Measurements from ENCODE around the gene ONECUT2.

ONECUT2 gene

DNA sequence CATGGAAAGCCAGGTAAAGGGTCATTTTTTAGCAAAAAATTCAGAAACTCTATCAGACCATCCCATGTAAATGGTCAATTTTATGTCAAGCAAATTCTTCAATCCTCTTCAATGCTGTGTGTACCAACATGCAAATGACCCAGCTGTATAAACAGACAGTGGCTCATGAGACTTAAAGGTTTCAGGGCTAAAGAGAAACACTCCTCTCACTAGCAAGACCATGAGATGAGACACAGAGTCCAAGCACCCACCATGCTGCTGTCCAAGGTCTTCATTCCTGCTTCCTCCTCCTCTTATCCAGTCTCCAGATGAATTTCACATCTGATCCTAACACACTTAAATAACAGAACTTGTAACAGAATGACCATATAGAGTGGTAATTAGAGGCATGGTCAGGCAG lies 30.8 kb upstream of the ONECUT2 start:
- no peak for TF ChIP-seq ZFP30 (CRISPR knock-in tag; IDR thresholded peaks at IDR 0.05)
- no peak for TF ChIP-seq ISL1 (CRISPR knock-in tag; IDR thresholded peaks at IDR 0.05)
- TF ChIP-seq ARNTL (CRISPR knock-in tag; IDR thresholded peaks at IDR 0.05; ENCODE audit: borderline replicate concordance, low read depth): no peak
- no peak for ATAC-seq

DNA sequence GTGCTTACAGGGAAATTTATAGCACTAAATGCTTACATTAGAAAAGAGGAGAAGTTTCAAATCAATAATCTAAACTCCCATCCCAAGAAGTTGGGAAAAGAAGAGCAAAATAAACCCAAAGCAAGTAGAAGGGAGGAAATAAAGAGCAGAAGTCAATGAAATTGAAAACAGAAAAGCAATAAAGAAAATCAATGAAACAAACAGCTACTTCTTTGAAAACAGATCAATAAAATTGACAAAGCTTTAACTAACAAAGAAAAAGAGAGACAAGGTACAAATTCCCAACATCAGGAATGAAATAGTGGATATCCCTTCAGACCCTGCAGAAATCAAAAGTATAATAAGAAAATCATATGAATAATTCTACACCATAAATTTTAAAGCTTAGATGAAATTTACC lies 25.5 kb upstream of the ONECUT2 start:
- TF ChIP-seq, protein P1, sequence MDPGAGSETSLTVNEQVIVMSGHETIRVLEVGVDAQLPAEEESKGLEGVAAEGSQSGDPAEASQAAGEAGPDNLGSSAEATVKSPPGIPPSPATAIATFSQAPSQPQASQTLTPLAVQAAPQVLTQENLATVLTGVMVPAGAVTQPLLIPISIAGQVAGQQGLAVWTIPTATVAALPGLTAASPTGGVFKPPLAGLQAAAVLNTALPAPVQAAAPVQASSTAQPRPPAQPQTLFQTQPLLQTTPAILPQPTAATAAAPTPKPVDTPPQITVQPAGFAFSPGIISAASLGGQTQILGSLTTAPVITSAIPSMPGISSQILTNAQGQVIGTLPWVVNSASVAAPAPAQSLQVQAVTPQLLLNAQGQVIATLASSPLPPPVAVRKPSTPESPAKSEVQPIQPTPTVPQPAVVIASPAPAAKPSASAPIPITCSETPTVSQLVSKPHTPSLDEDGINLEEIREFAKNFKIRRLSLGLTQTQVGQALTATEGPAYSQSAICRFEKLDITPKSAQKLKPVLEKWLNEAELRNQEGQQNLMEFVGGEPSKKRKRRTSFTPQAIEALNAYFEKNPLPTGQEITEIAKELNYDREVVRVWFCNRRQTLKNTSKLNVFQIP (CRISPR knock-in tag; IDR thresholded peaks at IDR 0.05; ENCODE audit: borderline replicate concordance, low read depth): no peak
- TF ChIP-seq RARB (CRISPR knock-in tag; IDR thresholded peaks at IDR 0.05): no peak
- TF ChIP-seq, protein P2, sequence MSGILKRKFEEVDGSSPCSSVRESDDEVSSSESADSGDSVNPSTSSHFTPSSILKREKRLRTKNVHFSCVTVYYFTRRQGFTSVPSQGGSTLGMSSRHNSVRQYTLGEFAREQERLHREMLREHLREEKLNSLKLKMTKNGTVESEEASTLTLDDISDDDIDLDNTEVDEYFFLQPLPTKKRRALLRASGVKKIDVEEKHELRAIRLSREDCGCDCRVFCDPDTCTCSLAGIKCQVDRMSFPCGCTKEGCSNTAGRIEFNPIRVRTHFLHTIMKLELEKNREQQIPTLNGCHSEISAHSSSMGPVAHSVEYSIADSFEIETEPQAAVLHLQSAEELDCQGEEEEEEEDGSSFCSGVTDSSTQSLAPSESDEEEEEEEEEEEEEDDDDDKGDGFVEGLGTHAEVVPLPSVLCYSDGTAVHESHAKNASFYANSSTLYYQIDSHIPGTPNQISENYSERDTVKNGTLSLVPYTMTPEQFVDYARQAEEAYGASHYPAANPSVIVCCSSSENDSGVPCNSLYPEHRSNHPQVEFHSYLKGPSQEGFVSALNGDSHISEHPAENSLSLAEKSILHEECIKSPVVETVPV (CRISPR knock-in tag; IDR thresholded peaks at IDR 0.05): no peak
- no peak for TF ChIP-seq ZC3H10 (CRISPR knock-in tag; IDR thresholded peaks at IDR 0.05)
- no peak for TF ChIP-seq ZFP30 (CRISPR knock-in tag; IDR thresholded peaks at IDR 0.05)
- TF ChIP-seq SNAI2 (CRISPR knock-in tag; IDR thresholded peaks at IDR 0.05): no peak
- TF ChIP-seq ARNTL (CRISPR knock-in tag; IDR thresholded peaks at IDR 0.05; ENCODE audit: borderline replicate concordance, low read depth): no peak
- TF ChIP-seq ISL1 (CRISPR knock-in tag; IDR thresholded peaks at IDR 0.05): no peak
- no peak for TF ChIP-seq BACH2 (CRISPR knock-in tag; IDR thresholded peaks at IDR 0.05; ENCODE audit: borderline replicate concordance)
- TF ChIP-seq TOX (CRISPR knock-in tag; IDR thresholded peaks at IDR 0.05; ENCODE audit: borderline replicate concordance): no peak
- no peak for TF ChIP-seq ZFP3 (CRISPR knock-in tag; IDR thresholded peaks at IDR 0.05)
- no peak for TF ChIP-seq ZNF565 (CRISPR knock-in tag; conservative IDR thresholded peaks at IDR 0.05; ENCODE audit: low read depth)
- TF ChIP-seq, protein P3, sequence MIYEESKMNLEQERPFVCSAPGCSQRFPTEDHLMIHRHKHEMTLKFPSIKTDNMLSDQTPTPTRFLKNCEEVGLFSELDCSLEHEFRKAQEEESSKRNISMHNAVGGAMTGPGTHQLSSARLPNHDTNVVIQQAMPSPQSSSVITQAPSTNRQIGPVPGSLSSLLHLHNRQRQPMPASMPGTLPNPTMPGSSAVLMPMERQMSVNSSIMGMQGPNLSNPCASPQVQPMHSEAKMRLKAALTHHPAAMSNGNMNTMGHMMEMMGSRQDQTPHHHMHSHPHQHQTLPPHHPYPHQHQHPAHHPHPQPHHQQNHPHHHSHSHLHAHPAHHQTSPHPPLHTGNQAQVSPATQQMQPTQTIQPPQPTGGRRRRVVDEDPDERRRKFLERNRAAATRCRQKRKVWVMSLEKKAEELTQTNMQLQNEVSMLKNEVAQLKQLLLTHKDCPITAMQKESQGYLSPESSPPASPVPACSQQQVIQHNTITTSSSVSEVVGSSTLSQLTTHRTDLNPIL (CRISPR knock-in tag; IDR thresholded peaks at IDR 0.05; ENCODE audit: low read depth): no peak
- no peak for ATAC-seq

DNA sequence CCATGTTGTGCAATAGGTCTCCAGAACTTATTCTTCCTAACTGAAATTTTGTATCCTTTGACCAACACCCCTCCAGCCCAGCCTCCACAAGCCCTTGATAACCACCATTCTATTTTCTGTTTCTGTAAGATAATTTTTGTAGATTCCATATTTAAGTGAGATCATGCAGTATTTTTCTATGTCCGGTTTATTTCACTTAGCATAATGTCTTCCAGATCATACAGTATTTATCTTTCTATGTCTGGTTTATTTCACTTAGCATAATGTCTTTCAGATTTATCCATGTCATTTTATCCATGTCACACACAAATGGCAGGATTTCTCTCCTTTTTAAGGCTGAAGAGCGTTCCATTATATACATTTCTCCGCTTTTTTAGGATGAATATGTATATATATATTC lies 24.4 kb upstream of the ONECUT2 start:
- no peak for TF ChIP-seq ZC3H10 (CRISPR knock-in tag; IDR thresholded peaks at IDR 0.05)
- peak; percentile 60; the same call in 1 of the 2 replicates for TF ChIP-seq TCF4 (CRISPR knock-in tag; IDR thresholded peaks at IDR 0.05; ENCODE audit: borderline replicate concordance)
- no peak for TF ChIP-seq TOX (CRISPR knock-in tag; IDR thresholded peaks at IDR 0.05; ENCODE audit: borderline replicate concordance)
- TF ChIP-seq, protein P2 (CRISPR knock-in tag; IDR thresholded peaks at IDR 0.05): no peak
- TF ChIP-seq SNAI2 (CRISPR knock-in tag; IDR thresholded peaks at IDR 0.05): no peak
- ATAC-seq: no peak

DNA sequence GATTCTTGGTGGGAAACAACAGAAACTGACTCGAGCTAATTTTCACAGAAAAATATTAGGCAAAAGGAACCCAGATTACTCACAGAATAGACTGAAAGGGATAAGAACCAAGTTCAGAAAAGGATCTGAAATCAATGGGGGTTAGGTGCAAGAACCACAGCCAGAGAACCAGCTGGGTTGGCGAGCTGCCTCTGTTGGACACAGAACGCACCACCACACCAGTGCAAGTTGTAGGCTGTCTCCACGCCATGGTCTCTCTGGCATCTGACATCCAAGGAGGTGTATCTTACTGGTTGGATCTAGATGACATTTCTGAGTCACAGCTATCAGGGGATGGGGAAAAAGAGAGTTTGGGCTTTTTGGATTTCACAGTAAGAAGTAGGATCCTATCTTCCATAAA lies 18.6 kb upstream of the ONECUT2 start:
- TF ChIP-seq TCF4 (CRISPR knock-in tag; IDR thresholded peaks at IDR 0.05; ENCODE audit: borderline replicate concordance): no peak
- no peak for TF ChIP-seq ZFP3 (CRISPR knock-in tag; IDR thresholded peaks at IDR 0.05)
- TF ChIP-seq, protein P4, sequence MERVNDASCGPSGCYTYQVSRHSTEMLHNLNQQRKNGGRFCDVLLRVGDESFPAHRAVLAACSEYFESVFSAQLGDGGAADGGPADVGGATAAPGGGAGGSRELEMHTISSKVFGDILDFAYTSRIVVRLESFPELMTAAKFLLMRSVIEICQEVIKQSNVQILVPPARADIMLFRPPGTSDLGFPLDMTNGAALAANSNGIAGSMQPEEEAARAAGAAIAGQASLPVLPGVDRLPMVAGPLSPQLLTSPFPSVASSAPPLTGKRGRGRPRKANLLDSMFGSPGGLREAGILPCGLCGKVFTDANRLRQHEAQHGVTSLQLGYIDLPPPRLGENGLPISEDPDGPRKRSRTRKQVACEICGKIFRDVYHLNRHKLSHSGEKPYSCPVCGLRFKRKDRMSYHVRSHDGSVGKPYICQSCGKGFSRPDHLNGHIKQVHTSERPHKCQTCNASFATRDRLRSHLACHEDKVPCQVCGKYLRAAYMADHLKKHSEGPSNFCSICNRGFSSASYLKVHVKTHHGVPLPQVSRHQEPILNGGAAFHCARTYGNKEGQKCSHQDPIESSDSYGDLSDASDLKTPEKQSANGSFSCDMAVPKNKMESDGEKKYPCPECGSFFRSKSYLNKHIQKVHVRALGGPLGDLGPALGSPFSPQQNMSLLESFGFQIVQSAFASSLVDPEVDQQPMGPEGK (CRISPR knock-in tag; IDR thresholded peaks at IDR 0.05; ENCODE audit: borderline replicate concordance): no peak
- TF ChIP-seq ZNF8 (CRISPR knock-in tag; IDR thresholded peaks at IDR 0.05): no peak
- TF ChIP-seq GLIS3 (CRISPR knock-in tag; IDR thresholded peaks at IDR 0.05): no peak
- no peak for TF ChIP-seq ZNF70 (CRISPR knock-in tag; IDR thresholded peaks at IDR 0.05)
- TF ChIP-seq RARB (CRISPR knock-in tag; IDR thresholded peaks at IDR 0.05): no peak
- no peak for TF ChIP-seq ZNF565 (CRISPR knock-in tag; conservative IDR thresholded peaks at IDR 0.05; ENCODE audit: low read depth)
- TF ChIP-seq ZFP30 (CRISPR knock-in tag; IDR thresholded peaks at IDR 0.05): no peak
- TF ChIP-seq, protein P5, sequence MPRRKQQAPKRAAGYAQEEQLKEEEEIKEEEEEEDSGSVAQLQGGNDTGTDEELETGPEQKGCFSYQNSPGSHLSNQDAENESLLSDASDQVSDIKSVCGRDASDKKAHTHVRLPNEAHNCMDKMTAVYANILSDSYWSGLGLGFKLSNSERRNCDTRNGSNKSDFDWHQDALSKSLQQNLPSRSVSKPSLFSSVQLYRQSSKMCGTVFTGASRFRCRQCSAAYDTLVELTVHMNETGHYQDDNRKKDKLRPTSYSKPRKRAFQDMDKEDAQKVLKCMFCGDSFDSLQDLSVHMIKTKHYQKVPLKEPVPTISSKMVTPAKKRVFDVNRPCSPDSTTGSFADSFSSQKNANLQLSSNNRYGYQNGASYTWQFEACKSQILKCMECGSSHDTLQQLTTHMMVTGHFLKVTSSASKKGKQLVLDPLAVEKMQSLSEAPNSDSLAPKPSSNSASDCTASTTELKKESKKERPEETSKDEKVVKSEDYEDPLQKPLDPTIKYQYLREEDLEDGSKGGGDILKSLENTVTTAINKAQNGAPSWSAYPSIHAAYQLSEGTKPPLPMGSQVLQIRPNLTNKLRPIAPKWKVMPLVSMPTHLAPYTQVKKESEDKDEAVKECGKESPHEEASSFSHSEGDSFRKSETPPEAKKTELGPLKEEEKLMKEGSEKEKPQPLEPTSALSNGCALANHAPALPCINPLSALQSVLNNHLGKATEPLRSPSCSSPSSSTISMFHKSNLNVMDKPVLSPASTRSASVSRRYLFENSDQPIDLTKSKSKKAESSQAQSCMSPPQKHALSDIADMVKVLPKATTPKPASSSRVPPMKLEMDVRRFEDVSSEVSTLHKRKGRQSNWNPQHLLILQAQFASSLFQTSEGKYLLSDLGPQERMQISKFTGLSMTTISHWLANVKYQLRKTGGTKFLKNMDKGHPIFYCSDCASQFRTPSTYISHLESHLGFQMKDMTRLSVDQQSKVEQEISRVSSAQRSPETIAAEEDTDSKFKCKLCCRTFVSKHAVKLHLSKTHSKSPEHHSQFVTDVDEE (CRISPR knock-in tag; IDR thresholded peaks at IDR 0.05): no peak
- no peak for TF ChIP-seq TOX (CRISPR knock-in tag; IDR thresholded peaks at IDR 0.05; ENCODE audit: borderline replicate concordance)
- no peak for TF ChIP-seq OSR1 (CRISPR knock-in tag; IDR thresholded peaks at IDR 0.05)
- TF ChIP-seq ARNTL (CRISPR knock-in tag; IDR thresholded peaks at IDR 0.05; ENCODE audit: borderline replicate concordance, low read depth): no peak
- no peak for TF ChIP-seq PPARA (CRISPR knock-in tag; IDR thresholded peaks at IDR 0.05; ENCODE audit: borderline replicate concordance)
- no peak for TF ChIP-seq BACH2 (CRISPR knock-in tag; IDR thresholded peaks at IDR 0.05; ENCODE audit: borderline replicate concordance)
- ATAC-seq: no peak
